AG10803 (cell line): Measurements from ENCODE around the gene C19orf38.

Source experiments
- DNase-seq: peaks from one replicate; pipeline ENCODE4 v3.0.0; 2010; ENCODE audit warnings: low read depth
- H3K4me3 ChIP-seq: 2 replicates; pipeline ENCODE4 v1.5.1; 2011; ENCODE audit warnings: mild to moderate bottlenecking, low read length, control low read depth
- TF ChIP-seq, protein P1 (sequence below): conservative IDR thresholded peaks from 2 replicates; pipeline ENCODE4 v1.5.1; 2011; ENCODE audit warnings: mild to moderate bottlenecking, low read length, control low read depth, inconsistent platforms

C19orf38 gene

DNA sequence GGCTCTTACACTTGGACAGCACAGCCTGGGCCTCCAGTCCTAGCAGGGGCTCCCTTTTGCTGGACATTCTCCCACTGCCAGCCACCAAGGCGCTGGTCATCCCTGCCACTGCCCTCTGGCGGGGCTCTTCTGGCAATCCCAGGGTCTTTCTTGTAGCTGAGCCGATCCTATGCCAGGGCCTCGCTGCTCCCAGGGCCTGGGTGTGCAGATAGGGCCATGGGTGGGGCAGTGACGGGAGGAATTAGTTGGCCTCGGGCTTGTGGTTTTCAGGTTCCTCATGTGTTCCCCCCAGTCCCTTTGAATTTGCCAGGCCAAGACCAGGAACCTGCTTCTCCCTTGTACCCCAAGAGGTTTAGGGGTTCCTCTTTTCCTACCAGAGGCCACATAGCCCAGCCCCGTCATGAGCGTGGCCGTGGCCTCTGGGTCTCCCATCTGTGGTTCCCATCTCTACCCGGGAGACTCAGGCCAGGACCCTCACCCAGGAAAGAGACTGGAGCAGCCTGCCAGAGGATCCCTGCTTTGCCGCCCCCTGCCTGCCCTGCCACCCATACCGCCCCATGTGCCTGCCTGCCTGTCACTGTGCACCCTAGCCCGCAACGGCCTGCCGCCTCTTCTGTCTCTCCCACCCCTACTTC is 38.4 kb upstream of the C19orf38 start:
- DNase-seq: no peak
- TF ChIP-seq, protein P1, sequence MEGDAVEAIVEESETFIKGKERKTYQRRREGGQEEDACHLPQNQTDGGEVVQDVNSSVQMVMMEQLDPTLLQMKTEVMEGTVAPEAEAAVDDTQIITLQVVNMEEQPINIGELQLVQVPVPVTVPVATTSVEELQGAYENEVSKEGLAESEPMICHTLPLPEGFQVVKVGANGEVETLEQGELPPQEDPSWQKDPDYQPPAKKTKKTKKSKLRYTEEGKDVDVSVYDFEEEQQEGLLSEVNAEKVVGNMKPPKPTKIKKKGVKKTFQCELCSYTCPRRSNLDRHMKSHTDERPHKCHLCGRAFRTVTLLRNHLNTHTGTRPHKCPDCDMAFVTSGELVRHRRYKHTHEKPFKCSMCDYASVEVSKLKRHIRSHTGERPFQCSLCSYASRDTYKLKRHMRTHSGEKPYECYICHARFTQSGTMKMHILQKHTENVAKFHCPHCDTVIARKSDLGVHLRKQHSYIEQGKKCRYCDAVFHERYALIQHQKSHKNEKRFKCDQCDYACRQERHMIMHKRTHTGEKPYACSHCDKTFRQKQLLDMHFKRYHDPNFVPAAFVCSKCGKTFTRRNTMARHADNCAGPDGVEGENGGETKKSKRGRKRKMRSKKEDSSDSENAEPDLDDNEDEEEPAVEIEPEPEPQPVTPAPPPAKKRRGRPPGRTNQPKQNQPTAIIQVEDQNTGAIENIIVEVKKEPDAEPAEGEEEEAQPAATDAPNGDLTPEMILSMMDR: no peak

DNA sequence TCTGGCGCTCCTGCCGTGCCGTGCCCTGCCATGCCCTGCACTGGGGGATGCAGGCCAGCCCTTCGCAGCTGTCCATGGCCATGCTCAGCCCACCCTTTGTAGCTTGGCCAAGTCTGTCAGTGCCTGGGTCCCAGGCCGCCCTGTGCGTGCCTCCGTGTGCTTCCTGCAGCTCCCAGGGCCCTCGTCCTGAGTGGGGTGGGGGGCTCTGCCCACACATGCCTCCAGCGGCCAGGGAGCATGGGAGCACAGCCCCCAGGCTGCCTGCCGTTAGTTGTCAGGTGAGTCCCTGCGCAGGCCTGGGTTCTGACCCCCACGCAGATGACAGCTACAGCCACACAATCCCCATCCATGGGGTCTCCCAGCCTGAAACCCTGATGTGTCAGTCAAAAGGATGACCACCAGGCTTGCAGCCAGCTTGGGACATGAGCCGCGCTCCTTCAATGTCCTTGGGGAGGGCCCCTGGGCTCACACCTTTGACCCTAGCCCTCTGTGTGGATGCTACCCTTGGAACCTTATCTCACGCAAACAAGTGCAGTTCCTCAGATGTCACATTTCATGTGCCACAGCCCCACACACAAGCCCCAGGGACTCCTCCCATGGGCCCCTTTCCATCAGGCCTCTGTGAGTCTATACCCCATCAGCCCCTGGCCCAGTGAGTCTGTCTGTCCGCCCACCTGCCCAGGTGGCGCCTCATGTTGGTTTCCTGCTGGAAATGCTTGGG is 36.7 kb upstream of the C19orf38 start:
- no peak overlapping the region for H3K4me3 ChIP-seq
- TF ChIP-seq, protein P1: no peak
- no peak for DNase-seq

More for the DNA sequence above, 38.4 kb upstream of the C19orf38 start:
- H3K4me3 ChIP-seq: no peak overlapping the region

DNA sequence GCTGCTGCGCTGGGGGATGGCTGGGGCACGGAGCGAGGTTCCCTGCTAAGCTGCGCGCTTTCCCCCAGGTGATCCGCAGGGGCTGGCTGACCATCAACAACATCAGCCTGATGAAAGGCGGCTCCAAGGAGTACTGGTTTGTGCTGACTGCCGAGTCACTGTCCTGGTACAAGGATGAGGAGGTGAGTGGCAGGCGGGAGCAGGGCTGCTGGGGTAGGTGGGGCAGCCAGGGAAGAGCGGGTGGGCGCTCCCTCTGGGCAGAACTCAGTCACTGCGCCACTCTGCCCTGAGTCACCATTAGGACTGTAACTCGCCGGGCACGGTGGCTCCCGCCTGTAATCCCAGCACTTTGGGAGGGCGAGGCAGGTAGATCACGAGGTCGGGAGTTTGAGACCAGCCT is 36.0 kb upstream of the C19orf38 start:
- TF ChIP-seq, protein P1: no peak
- no peak overlapping the region for H3K4me3 ChIP-seq
- DNase-seq: no peak

DNA sequence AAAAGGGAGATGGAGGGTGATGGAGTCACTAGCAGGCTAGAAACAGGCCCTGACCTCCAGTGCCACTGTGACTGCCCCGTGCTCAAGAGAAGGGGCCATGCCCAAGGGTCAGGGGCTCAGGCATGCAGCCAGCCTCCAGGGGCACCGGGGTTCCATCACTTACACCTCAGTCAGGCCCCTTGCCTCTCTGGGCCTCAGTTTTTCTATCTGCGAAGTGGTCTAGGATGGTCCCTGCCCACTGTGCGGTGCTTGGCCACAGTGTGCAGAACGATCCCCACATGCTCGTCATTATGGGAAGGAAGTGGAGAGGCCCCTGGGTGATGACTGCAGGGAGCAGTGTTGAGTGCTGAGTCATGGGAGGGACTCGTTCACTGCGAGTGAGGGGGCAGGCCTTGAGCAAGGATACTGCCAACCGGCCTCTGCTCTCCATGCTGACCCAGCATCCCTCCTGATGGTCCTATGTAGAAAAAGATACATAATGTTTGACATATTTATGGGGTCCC is 35.3 kb upstream of the C19orf38 start:
- peak; percentile 95 for DNase-seq
- TF ChIP-seq, protein P1: peak; percentile 14; the same call in 1 of the 2 replicates
- H3K4me3 ChIP-seq: peak overlapping the region; percentile 18; the same call in 1 of the 2 replicates

DNA sequence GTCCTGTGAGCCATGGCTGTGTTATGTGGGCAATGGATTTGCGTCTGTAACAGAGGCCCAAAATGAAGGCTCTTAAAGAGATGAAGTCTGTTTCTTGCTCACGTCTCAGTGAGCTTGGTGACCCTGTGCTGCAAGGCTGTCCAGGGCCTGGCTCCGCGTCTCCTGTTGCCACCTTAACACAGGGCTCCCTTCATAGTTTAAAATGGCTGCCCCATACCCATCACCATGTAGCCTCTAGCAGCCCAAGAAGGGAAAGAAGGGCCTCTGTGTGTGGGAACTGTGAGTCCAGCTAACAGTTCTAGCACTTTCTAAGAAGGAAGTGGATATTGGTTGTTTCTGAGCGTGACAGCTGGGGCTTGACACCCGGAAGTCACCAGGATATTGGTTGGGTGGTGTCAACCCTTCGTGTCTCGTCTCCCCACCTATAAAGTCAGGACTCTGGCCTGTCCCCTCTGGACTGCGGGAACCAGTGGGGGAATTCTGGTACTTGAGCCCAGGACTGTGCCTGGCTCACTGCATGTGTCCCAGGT is 33.1 kb upstream of the C19orf38 start:
- TF ChIP-seq, protein P1: no peak
- peak overlapping the region; percentile 97 for H3K4me3 ChIP-seq
- no peak for DNase-seq

DNA sequence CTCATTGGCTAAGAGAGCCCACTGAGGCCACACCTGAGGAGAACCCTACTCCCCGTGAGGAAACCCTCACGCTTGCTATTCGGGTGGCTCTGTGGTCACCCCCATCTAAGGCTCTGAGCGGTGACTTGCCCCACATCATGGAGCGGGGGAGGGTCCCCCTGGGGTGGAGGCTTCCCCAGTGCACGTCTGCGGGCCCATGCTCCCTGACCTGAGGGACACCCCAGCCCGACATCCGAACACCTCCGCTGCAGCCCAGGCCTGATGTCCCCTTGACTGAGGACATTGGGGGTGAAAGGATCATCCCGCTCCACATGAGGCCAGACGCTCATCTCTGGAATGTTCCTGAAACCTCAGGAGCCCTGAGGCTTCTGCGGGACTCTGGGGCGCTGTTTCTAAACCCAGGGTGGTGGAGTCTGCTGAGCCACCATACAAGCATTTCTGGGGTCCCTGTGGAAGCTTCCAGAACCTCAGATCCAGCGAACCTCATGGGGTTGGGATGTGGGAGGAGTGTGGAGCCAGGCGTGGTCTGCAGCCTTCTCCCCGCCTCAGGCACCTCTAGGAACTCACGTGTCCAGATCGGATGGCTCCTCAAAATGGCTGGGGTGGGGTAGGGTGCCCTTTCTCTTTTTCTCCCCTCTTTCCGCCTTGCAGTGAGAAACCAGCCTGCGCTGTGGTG is 32.1 kb upstream of the C19orf38 start:
- peak; percentile 66 for DNase-seq
- TF ChIP-seq, protein P1: no peak

More for the DNA sequence above, 32.1 kb upstream of the C19orf38 start:
- peak overlapping the region; percentile 97 for H3K4me3 ChIP-seq
